K562 (cell line): ENCODE data around the gene VSIG10. TPM values are rescaled to one million over a fixed set of nuclear protein-coding genes. Genes with fewer than 3 reads are reported as not detected.

ENCODE experiments used
- ATAC-seq: fragments of 200-7000 bp; cut with Tn5 transposase; 3 replicates; pipeline ENCODE4 v1.9.1; 2020; ENCODE audit warnings: moderate library complexity
- BruUV-seq: library from RNA; stranded (reverse); fragments of 400-500 nt; replicated peaks from 2 replicates; lab custom pipeline; 2021; lab: Mats Ljungman, UMichigan
- CTCF ChIA-PET: fragments of 300-600 bp; formaldehyde crosslinking; extraction: SDS; loops from one replicate; lab custom pipeline; 2021; ENCODE audit warnings: low intra/inter-chr PET ratio; lab: Yijun Ruan, JAX
- POLR2A ChIA-PET: fragments of 300-600, 350-650 bp; sonication (Branson Sonifier 250); formaldehyde crosslinking; extraction: SDS; loops from one replicate; lab custom pipeline; 2021; ENCODE audit warnings: antibody characterized with exemption, inconsistent platforms; lab: Yijun Ruan, JAX
- DNase-seq, 4 experiments: peaks; one replicate each; pipeline versions ENCODE4 v3.0.0 to v3.0.0-alpha.2; 2011 to 2018; ENCODE audit warnings: low spot score in 3 of 4, mixed read lengths in 3 of 4; ENCODE audit errors: extremely low read depth in 1 of 4
- FAIRE-seq: peaks from 2 replicates; lab custom pipeline; 2011; peaks lifted over from hg19 to GRCh38; lab: Jason Lieb, UNC
- H2AFZ ChIP-seq: 2 replicates; pipeline ENCODE4 v1.6.0; 2011; ENCODE audit warnings: low read depth, low read length, control low read depth, inconsistent platforms
- H3K27ac ChIP-seq: fragments of 200-600 bp; 3 replicates; pipeline ENCODE4 v1.8.0; 2011; ENCODE audit warnings: low read depth, mild to moderate bottlenecking, control low read depth, inconsistent platforms, low read length, moderate library complexity, mixed read lengths; ENCODE audit errors: extremely low read depth
- H3K27me3 ChIP-seq, 2 experiments: fragments of 300-600 bp in 1 of 2; 2 replicates in 1 of 2; 3 replicates in 1 of 2; pipeline versions ENCODE4 v1.6.0 to v1.8.0; 2011; ENCODE audit warnings: inconsistent platforms in 2 of 2, low read length in 2 of 2, mild to moderate bottlenecking in 1 of 2, mixed read lengths in 1 of 2, moderate library complexity in 1 of 2; ENCODE audit not compliant: control insufficient read depth in 2 of 2, insufficient read depth in 2 of 2
- H3K36me3 ChIP-seq: fragments of 300-600 bp; 3 replicates; pipeline ENCODE4 v1.8.0; 2011; ENCODE audit warnings: mild to moderate bottlenecking, low read length, inconsistent platforms; ENCODE audit not compliant: control insufficient read depth, insufficient read depth
- H3K4me1 ChIP-seq, 2 experiments: fragments of 200-600 bp in 1 of 2; replicated peaks in 1 of 2; 2 replicates in 1 of 2; 3 replicates in 1 of 2; pipeline versions ENCODE4 v1.5.1 to v1.8.0; 2011; ENCODE audit warnings: inconsistent platforms in 2 of 2, low read length in 2 of 2, mild to moderate bottlenecking in 1 of 2, mixed read lengths in 1 of 2, moderate library complexity in 1 of 2; ENCODE audit not compliant: control insufficient read depth in 2 of 2, insufficient read depth in 2 of 2
- H3K4me2 ChIP-seq: 2 replicates; pipeline ENCODE4 v1.6.1; 2011; ENCODE audit warnings: low read length, control low read depth, inconsistent platforms, mixed read lengths; ENCODE audit not compliant: insufficient read depth
- H3K4me3 ChIP-seq: fragments of 200-600 bp; sonication (generic), shearing (Covaris generic); 2 replicates; pipeline ENCODE4 v1.5.1; 2016; ENCODE audit warnings: control low read depth, inconsistent platforms
- H3K79me2 ChIP-seq: fragments of 200-600 bp; 3 replicates; pipeline ENCODE4 v1.8.0; 2011; ENCODE audit warnings: low read length, inconsistent platforms; ENCODE audit not compliant: control insufficient read depth, insufficient read depth
- H3K9ac ChIP-seq, 2 experiments: 2 replicates each; pipeline versions ENCODE4 v1.6.0 to v1.6.1; 2011; ENCODE audit warnings: low read depth in 2 of 2, low read length in 2 of 2, control low read depth in 1 of 2, inconsistent platforms in 1 of 2, mild to moderate bottlenecking in 1 of 2, mixed read lengths in 1 of 2; ENCODE audit not compliant: insufficient read depth in 1 of 2
- H3K9me1 ChIP-seq: one replicate; pipeline ENCODE4 v1.6.0; 2011; ENCODE audit warnings: inconsistent platforms, mild to moderate bottlenecking, low read length, moderate library complexity; ENCODE audit not compliant: control insufficient read depth, insufficient read depth
- H3K9me3 ChIP-seq: replicated peaks from 2 replicates; pipeline ENCODE4 v1.5.1; 2011; ENCODE audit warnings: low read depth, low read length, inconsistent platforms; ENCODE audit not compliant: control insufficient read depth, insufficient read depth
- H4K20me1 ChIP-seq: replicated peaks from 2 replicates; pipeline ENCODE4 v1.6.1; 2011; ENCODE audit warnings: low read length, inconsistent platforms, mixed read lengths; ENCODE audit not compliant: control insufficient read depth, insufficient read depth
- CHD4 ChIP-seq: fragments of 200-600 bp; sonication (generic); IDR thresholded peaks from 3 replicates; pipeline ENCODE4 v1.6.1; 2012; ENCODE audit warnings: low read depth, mild to moderate bottlenecking, mixed read lengths, low read length, inconsistent platforms; ENCODE audit not compliant: insufficient read depth, insufficient replicate concordance, poor library complexity, severe bottlenecking
- MTA2 ChIP-seq: fragments of 450-650 bp; IDR thresholded peaks from 2 replicates; pipeline ENCODE4 v1.6.1; 2016; ENCODE audit warnings: low read depth
- ZBTB17 ChIP-seq: fragments of 450-650 bp; formaldehyde crosslinking; IDR thresholded peaks from 2 replicates; pipeline ENCODE4 v1.4.0; 2020; ENCODE audit warnings: mild to moderate bottlenecking
- ZZZ3 ChIP-seq: fragments of 450-650 bp; IDR thresholded peaks from 2 replicates; pipeline ENCODE4 v1.6.1; 2016; ENCODE audit warnings: antibody characterized with exemption, mild to moderate bottlenecking, moderate library complexity
- WGBS: fragments of 100-300 bp; shearing (Covaris generic); methylation state at CpG from one replicate; pipeline ENCODE4 v1.1.6; 2016; ENCODE audit warnings: low coverage, mixed read lengths; ENCODE audit not compliant: insufficient coverage; ENCODE audit errors: missing lambda C conversion rate; 5-methylcytosine and 5-hydroxymethylcytosine counted together
- in situ Hi-C: fragments of 300-500 bp; cut with MboI; formaldehyde crosslinking; loops from 4 replicates; pipeline ENCODE4 v1.15.0; 2018; ENCODE audit warnings: inconsistent platforms, mixed read lengths
- intact Hi-C: fragments of 100-400 bp; cut with micrococcal nuclease; formaldehyde crosslinking; loops from 2 replicates; pipeline ENCODE4 v1.14.2; 2022
- polyA plus RNA-seq, 8 experiments: library from polyadenylated mRNA; depleted of rRNA in 4 of 8; stranded (reverse) in 5 of 8; unstranded in 3 of 8; fragments of >200 nt; fragmentation: Nextera tagmentation in 2 of 8; fragmentation: Illumina TruSeq in 1 of 8; extraction: Ambion mirVana in 2 of 8; extraction: Trizol in 1 of 8; gene quantifications; 2 replicates each; pipeline versions ENCODE4 v1.2.1 to v1.2.3, GENCODE V29; 2011 to 2014; ENCODE audit warnings: inconsistent platforms in 1 of 8, missing spikeins in 1 of 8
- total RNA-seq, 7 experiments: library from RNA; depleted of rRNA in 6 of 7; stranded (reverse); fragments of >200 nt in 6 of 7; fragmentation: Illumina TruSeq in 2 of 7; extraction: Trizol in 2 of 7; gene quantifications; 2 replicates each; pipeline versions ENCODE4 v1.2.1 to v1.2.3, GENCODE V29; 2011 to 2021; ENCODE audit warnings: low replicate concordance in 1 of 7
- TF ChIP-seq, protein P1 (sequence below): fragments of 450-650 bp; IDR thresholded peaks from 2 replicates; pipeline ENCODE4 v1.6.1; 2018; ENCODE audit not compliant: partially characterized antibody

VSIG10 gene
- total and polyA plus RNA-seq, 9 of the 15 experiments (the other 6 are each of a cell fraction or from before 2014, with no cell fraction given) = 4.1 to 8.8 (median 4.7) TPM

DNA sequence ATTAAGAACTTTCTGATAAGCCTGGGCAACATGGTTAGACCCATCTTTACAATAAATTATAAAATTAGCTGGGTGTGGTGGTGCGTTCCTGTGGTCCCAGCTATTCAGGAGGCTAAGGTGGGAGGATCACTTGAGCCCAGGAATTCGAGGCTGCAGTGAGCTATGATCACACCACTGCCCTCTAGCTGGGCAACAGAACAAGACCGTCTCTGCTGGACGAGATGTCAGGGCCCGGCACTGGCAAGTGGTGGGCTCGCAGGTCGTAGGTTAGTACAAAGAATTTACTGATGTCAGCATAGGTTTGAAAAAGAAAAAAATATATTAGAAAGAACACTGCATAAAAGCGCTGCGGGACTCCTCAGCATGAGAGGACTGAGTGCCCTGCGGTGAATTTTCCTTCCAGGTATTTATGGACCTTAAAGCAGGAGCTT is 15.7 kb upstream of the VSIG10 start:
- no peak for ATAC-seq

More for the DNA sequence above, 15.7 kb upstream of the VSIG10 start:
- Histone ChIP-seq H3K36me3 (no peaks in the 10 kb centered on the region; the same call in 2 of the 3 replicates), H3K9ac (no peak overlapping the region), H3K79me2 (no peaks in the 10 kb centered on the region), H3K4me3 (no peak overlapping the region), H2AFZ (no peak overlapping the region), H3K27ac (no peak overlapping the region), H3K4me2 (no peak overlapping the region), H4K20me1 (no peaks in the 10 kb centered on the region), H3K27me3 (no peaks in the 10 kb centered on the region), H3K9me3 (no peaks in the 10 kb centered on the region), H3K9me1 (no peaks in the 10 kb centered on the region), H3K4me1 (peaks cover 4 to 12% of the 10 kb centered on the region in 2 experiments; a peak in 4 of 5 replicates)
- no peak for FAIRE-seq
- in situ Hi-C loops (no loop called here), intact Hi-C loops (loop anchor here (10.0 kb wide), 1 partner anchor 245 kb away; no protein-coding TSS in a partner anchor)
- DNase-seq = peak in 1 of 4 experiments; percentile 4
- TF ChIP-seq, protein P1, sequence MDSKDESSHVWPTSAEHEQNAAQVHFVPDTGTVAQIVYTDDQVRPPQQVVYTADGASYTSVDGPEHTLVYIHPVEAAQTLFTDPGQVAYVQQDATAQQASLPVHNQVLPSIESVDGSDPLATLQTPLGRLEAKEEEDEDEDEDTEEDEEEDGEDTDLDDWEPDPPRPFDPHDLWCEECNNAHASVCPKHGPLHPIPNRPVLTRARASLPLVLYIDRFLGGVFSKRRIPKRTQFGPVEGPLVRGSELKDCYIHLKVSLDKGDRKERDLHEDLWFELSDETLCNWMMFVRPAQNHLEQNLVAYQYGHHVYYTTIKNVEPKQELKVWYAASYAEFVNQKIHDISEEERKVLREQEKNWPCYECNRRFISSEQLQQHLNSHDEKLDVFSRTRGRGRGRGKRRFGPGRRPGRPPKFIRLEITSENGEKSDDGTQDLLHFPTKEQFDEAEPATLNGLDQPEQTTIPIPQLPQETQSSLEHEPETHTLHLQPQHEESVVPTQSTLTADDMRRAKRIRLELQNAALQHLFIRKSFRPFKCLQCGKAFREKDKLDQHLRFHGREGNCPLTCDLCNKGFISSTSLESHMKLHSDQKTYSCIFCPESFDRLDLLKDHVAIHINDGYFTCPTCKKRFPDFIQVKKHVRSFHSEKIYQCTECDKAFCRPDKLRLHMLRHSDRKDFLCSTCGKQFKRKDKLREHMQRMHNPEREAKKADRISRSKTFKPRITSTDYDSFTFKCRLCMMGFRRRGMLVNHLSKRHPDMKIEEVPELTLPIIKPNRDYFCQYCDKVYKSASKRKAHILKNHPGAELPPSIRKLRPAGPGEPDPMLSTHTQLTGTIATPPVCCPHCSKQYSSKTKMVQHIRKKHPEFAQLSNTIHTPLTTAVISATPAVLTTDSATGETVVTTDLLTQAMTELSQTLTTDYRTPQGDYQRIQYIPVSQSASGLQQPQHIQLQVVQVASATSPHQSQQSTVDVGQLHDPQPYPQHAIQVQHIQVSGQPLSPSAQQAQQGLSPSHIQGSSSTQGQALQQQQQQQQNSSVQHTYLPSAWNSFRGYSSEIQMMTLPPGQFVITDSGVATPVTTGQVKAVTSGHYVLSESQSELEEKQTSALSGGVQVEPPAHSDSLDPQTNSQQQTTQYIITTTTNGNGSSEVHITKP = no peak
- TF ChIP-seq ZZZ3 (no peak), MTA2 (no peak), CHD4 (no peak), ZBTB17 (CRISPR knock-in tag) (no peak)
- 85% methylated on average over 10 of the region's 10 CpGs for WGBS
- ChIA-PET CTCF (interaction anchor here (3.0 kb wide), 1 partner anchor 256 kb away, joined by 31 read pairs; the partner anchor contains the start of gene SUDS3), POLR2A (interaction anchor here (0.8 to 2.9 kb wide), 2 partner anchors 25 to 257 kb away, joined by 3 to 14 read pairs; partner anchors contain the start of gene SUDS3)
- no TSS peak for BruUV-seq
